ENCODE measurements around the gene SYCP2.

SYCP2 gene

GRCh38 chr20:59821201-59821600 lies 112.2 kb downstream of the SYCP2 start:
- no peak for DNase-seq

GRCh38 chr20:59820204-59821041 lies 113.0 kb downstream of the SYCP2 start:
- peak; percentile 22 for DNase-seq

GRCh38 chr20:59819496-59820203 lies 113.8 kb downstream of the SYCP2 start:
- no peak for DNase-seq

- no peak for DNase-seq
Observed at GRCh38 chr20:59818911-59819310, 114.5 kb downstream of the SYCP2 start.

GRCh38 chr20:59817846-59818615 lies 115.4 kb downstream of the SYCP2 start:
- DNase-seq = no peak

- no peak for DNase-seq
Observed at GRCh38 chr20:59817406-59817805, 116.0 kb downstream of the SYCP2 start.

GRCh38 chr20:59816146-59816738 lies 117.2 kb downstream of the SYCP2 start:
- no peak for DNase-seq

GRCh38 chr20:59814840-59815340 lies 118.5 kb downstream of the SYCP2 start:
- DNase-seq = no peak

- no peak for DNase-seq
Observed at GRCh38 chr20:59813948-59814839, 119.2 kb downstream of the SYCP2 start.
